Breast epithelium (tissue), 4 donors: ENCODE measurements around the gene NBEAL2. TPM values are rescaled to one million over a fixed set of nuclear protein-coding genes. Genes with fewer than 3 reads are reported as not detected.

ENCODE experiments used
- DNase-seq, 2 donors: peaks; one replicate each; pipeline ENCODE4 v3.0.0-alpha.2; 2019; ENCODE audit warnings: low spot score in 2 of 2
- H3K27ac ChIP-seq, 2 donors: fragments of 200-600 bp; sonication (generic) in 1 of 2; one replicate each; pipeline ENCODE4 v1.5.1; 2016 to 2019; ENCODE audit warnings: mild to moderate bottlenecking in 1 of 2
- H3K27me3 ChIP-seq, 2 donors: fragments of 200-600 bp; sonication (generic) in 1 of 2; one replicate each; pipeline versions ENCODE4 v1.5.1 to v1.6.0; 2017 to 2019; ENCODE audit warnings: control low read depth in 1 of 2, mild to moderate bottlenecking in 1 of 2
- H3K36me3 ChIP-seq: fragments of 200-600 bp; one replicate; pipeline ENCODE4 v1.5.1; 2019
- H3K4me1 ChIP-seq, 2 donors: fragments of 200-600 bp; sonication (generic); one replicate each; pipeline ENCODE4 v1.5.1; 2016 to 2019; ENCODE audit warnings: control low read depth in 1 of 2
- H3K4me3 ChIP-seq, 3 donors: fragments of 200-600 bp; sonication (generic); 1 replicate in 2 of 3; 2 replicates in 1 of 3; pipeline ENCODE4 v1.5.1; 2016 to 2019; ENCODE audit warnings: mild to moderate bottlenecking in 3 of 3, moderate library complexity in 2 of 3
- H3K9me3 ChIP-seq, 2 donors: fragments of 200-600 bp; sonication (generic) in 1 of 2; one replicate each; pipeline ENCODE4 v1.5.1; 2016 to 2019; ENCODE audit warnings: control low read depth in 1 of 2
- POLR2A ChIP-seq: fragments of 450-650 bp; IDR thresholded peaks from one replicate; pipeline ENCODE4 v1.6.1; 2016; ENCODE audit warnings: antibody characterized with exemption, mild to moderate bottlenecking, moderate library complexity
- POLR2AphosphoS5 ChIP-seq, 3 donors: sonication (generic); formaldehyde crosslinking; IDR thresholded peaks; one replicate each; pipeline ENCODE4 v1.6.1; 2017; ENCODE audit warnings: antibody characterized with exemption in 3 of 3
- intact Hi-C: fragments of 100-400 bp; cut with DNase I; formaldehyde crosslinking; loops from one replicate; pipeline ENCODE4 v1.15.1; 2023; ENCODE audit warnings: low total_unique reads
- total RNA-seq, 3 donors: library from RNA; depleted of rRNA; stranded (reverse); fragments of >200 nt; gene quantifications; one replicate each; pipeline ENCODE4 v1.1.0, GENCODE V29; 2016
- TF ChIP-seq, protein P1 (sequence below), 3 donors: fragments of 450-650 bp; IDR thresholded peaks; one replicate each; pipeline ENCODE4 v1.5.1; 2016 to 2017; ENCODE audit warnings: antibody characterized with exemption in 3 of 3, mild to moderate bottlenecking in 3 of 3, moderate library complexity in 3 of 3

Gene NBEAL2
- total RNA-seq, 3 donors from 2014 or later: 16.8 to 58.3 (median 54.4) TPM

DNA sequence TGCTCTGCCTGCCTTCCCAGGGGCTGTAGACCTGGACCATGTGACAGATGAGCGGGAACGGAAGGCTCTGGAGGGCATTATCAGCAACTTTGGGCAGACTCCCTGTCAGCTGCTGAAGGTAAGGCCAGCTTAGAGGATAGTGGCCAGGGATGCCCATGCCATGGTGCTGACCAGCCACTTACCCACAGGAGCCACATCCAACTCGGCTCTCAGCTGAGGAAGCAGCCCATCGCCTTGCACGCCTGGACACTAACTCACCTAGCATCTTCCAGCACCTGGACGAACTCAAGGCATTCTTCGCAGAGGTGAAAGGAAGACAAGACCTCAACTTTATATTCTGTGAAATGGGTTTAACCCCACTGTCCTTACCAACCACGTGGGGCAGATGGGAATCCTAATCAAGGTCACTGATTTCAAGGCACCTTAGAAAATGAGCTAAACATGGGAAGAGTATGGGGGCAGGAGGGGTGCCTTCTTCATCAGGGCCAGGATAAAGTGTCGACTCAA, 26.7 kb downstream of the NBEAL2 start:
- Histone ChIP-seq H3K4me1 (no peaks in the 10 kb centered on the region), H3K4me3 (no peak overlapping the region), H3K9me3 (no peaks in the 10 kb centered on the region), H3K27me3 (no peaks in the 10 kb centered on the region), H3K27ac (no peak overlapping the region), H3K36me3 (peaks cover 6% of the 10 kb centered on the region)
- TF ChIP-seq, protein P1, sequence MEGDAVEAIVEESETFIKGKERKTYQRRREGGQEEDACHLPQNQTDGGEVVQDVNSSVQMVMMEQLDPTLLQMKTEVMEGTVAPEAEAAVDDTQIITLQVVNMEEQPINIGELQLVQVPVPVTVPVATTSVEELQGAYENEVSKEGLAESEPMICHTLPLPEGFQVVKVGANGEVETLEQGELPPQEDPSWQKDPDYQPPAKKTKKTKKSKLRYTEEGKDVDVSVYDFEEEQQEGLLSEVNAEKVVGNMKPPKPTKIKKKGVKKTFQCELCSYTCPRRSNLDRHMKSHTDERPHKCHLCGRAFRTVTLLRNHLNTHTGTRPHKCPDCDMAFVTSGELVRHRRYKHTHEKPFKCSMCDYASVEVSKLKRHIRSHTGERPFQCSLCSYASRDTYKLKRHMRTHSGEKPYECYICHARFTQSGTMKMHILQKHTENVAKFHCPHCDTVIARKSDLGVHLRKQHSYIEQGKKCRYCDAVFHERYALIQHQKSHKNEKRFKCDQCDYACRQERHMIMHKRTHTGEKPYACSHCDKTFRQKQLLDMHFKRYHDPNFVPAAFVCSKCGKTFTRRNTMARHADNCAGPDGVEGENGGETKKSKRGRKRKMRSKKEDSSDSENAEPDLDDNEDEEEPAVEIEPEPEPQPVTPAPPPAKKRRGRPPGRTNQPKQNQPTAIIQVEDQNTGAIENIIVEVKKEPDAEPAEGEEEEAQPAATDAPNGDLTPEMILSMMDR (IDR thresholded peaks at IDR 0.05): no peak
- TF ChIP-seq POLR2A: no peak
- no peak for TF ChIP-seq POLR2AphosphoS5 (IDR thresholded peaks at IDR 0.05)
- intact Hi-C loops: no loop called here
- peak in 1 of 2 donors; percentile 28 for DNase-seq

DNA sequence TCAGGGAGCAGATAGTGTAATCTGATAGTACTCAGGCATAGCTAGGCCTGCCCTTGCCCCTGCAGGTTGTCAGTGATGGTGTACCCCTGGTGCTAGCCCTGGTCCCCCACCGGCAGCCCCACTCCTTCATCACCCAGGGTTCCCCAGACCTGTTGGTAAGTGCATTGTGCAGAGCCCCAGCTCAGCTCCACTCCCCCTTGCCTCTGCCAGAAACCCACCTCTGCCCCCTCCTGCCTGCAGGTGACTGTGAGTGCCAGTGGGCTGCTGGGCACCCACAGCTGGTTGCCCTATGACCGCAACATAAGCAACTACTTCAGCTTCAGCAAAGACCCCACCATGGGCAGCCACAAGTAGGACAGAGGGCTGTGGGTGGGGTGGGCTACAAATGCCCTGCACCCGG, 27.5 kb downstream of the NBEAL2 start:
- peak in 1 of 2 donors; percentile 50 for DNase-seq
- Histone ChIP-seq H3K27ac (no peak overlapping the region), H3K4me1 (no peaks in the 10 kb centered on the region), H3K9me3 (no peaks in the 10 kb centered on the region), H3K27me3 (no peaks in the 10 kb centered on the region), H3K4me3 (no peak overlapping the region), H3K36me3 (peaks cover 6% of the 10 kb centered on the region)
- TF ChIP-seq POLR2AphosphoS5 (IDR thresholded peaks at IDR 0.05) (no peak), POLR2A (no peak)
- TF ChIP-seq, protein P1 (IDR thresholded peaks at IDR 0.05): no peak
- intact Hi-C loops: no loop called here

DNA sequence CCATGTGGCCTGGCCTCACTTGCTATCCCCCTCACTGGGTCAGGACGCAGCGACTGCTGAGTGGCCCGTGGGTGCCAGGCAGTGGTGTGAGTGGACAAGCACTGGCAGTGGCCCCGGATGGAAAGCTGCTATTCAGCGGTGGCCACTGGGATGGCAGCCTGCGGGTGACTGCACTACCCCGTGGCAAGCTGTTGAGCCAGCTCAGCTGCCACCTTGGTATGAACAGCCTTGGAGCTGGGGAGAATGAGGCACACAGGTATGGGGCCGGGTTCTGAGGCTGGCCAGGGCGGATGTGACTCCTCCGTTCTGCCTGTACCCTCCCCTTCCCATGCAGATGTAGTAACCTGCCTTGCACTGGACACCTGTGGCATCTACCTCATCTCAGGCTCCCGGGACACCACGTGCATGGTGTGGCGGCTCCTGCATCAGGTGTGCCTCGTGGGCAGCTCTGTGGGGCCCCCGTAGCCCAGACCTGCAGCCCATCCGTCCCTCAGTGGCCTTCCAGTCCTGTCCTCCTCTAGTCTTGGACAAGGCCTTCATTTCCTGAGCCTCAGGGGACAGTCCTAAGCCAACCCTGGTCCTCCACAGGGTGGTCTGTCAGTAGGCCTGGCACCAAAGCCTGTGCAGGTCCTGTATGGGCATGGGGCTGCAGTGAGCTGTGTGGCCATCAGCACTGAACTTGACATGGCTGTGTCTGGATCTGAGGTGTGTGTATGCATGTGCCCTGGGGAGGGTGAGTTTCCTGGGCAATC, 28.2 kb downstream of the NBEAL2 start:
- peaks cover 6% of the 10 kb centered on the region for H3K36me3 ChIP-seq
- no peaks in the 10 kb centered on the region for H3K4me1 ChIP-seq
- DNase-seq: peak in 1 of 2 donors; percentile 45
- no peaks in the 10 kb centered on the region for H3K9me3 ChIP-seq
- intact Hi-C loops: no loop called here
- no peak overlapping the region for H3K27ac ChIP-seq
- no peak overlapping the region for H3K4me3 ChIP-seq
- TF ChIP-seq POLR2AphosphoS5 (IDR thresholded peaks at IDR 0.05) (no peak), POLR2A (no peak)
- TF ChIP-seq, protein P1 (IDR thresholded peaks at IDR 0.05): no peak
- H3K27me3 ChIP-seq: no peaks in the 10 kb centered on the region

DNA sequence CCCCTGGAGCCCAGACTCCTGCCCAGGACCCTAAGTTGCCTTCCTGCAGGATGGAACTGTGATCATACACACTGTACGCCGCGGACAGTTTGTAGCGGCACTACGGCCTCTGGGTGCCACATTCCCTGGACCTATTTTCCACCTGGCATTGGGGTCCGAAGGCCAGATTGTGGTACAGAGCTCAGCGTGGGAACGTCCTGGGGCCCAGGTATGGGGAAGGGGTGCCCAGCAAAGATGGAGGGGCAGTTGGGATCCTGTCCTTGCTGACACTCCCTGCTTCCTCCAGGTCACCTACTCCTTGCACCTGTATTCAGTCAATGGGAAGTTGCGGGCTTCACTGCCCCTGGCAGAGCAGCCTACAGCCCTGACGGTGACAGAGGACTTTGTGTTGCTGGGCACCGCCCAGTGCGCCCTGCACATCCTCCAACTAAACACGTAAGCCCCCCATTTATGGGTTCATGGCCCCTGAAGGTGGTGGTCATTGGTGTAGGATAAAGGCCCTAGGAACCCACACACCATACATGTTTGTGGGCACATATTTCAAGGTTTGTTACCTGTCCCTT, 28.8 kb downstream of the NBEAL2 start:
- no peak for TF ChIP-seq POLR2AphosphoS5 (IDR thresholded peaks at IDR 0.05)
- TF ChIP-seq, protein P1 (IDR thresholded peaks at IDR 0.05): no peak
- intact Hi-C loops: no loop called here
- no peaks in the 10 kb centered on the region for H3K4me1 ChIP-seq
- H3K27ac ChIP-seq: peak overlapping the region; percentile 85 to 87
- peaks cover 2% of the 10 kb centered on the region for H3K36me3 ChIP-seq
- no peaks in the 10 kb centered on the region for H3K9me3 ChIP-seq
- no peaks in the 10 kb centered on the region for H3K27me3 ChIP-seq
- H3K4me3 ChIP-seq: no peak overlapping the region
- DNase-seq: peak in 1 of 2 donors; percentile 30

DNA sequence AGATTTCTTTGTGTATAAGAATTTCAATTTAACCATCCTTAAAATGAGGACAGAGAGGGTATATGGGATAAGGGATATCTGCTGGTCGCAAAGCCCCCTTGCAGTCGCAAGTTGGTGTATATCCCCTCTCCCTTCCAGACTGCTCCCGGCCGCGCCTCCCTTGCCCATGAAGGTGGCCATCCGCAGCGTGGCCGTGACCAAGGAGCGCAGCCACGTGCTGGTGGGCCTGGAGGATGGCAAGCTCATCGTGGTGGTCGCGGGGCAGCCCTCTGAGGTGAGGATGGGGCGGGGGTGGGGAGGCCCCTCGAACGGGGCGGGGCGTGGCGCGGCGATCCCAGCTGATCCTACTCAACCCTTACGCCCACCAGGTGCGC, 29.4 kb downstream of the NBEAL2 start:
- TF ChIP-seq, protein P1 (IDR thresholded peaks at IDR 0.05): no peak
- no peak for TF ChIP-seq POLR2AphosphoS5 (IDR thresholded peaks at IDR 0.05)
- TF ChIP-seq POLR2A: no peak
- H3K27ac ChIP-seq: peak overlapping the region; percentile 85 to 87
- peak overlapping the region; percentile 55 to 65 (median 59) for H3K4me3 ChIP-seq
- no peaks in the 10 kb centered on the region for H3K36me3 ChIP-seq
- H3K9me3 ChIP-seq: no peaks in the 10 kb centered on the region
- intact Hi-C loops: no loop called here
- H3K4me1 ChIP-seq: no peaks in the 10 kb centered on the region
- DNase-seq: no peak
- H3K27me3 ChIP-seq: no peaks in the 10 kb centered on the region
